HL-60 (cell line): ENCODE data around the gene GALNT17.

Experiments used
- DNase-seq, 2 experiments: peaks; one replicate each; pipeline ENCODE4 v3.0.0-alpha.2; 2010 to 2020; ENCODE audit warnings: low read depth in 1 of 2, low spot score in 1 of 2
- H3K27ac ChIP-seq: fragments of 250-450 bp; sonication (Bioruptor Pico); replicated peaks from 2 replicates; pipeline ENCODE4 v1.5.1; 2020; ENCODE audit warnings: mild to moderate bottlenecking, moderate library complexity
- H3K27me3 ChIP-seq: fragments of 250-450 bp; sonication (Bioruptor Pico); 2 replicates; pipeline ENCODE4 v1.5.1; 2021; ENCODE audit warnings: mild to moderate bottlenecking, moderate library complexity; ENCODE audit not compliant: insufficient read depth, poor library complexity, severe bottlenecking
- H3K4me3 ChIP-seq: replicated peaks from 2 replicates; pipeline ENCODE4 v1.5.1; 2011; ENCODE audit warnings: mild to moderate bottlenecking, control low read depth, low read length; ENCODE audit not compliant: insufficient read depth
- GABPA ChIP-seq: IDR thresholded peaks from 2 replicates; pipeline ENCODE4 v1.6.1; 2012; ENCODE audit warnings: low read depth
- POLR2AphosphoS5 ChIP-seq: IDR thresholded peaks from 2 replicates; pipeline ENCODE4 v1.6.1; 2012; ENCODE audit warnings: low read depth
- REST ChIP-seq: IDR thresholded peaks from 2 replicates; pipeline ENCODE4 v1.6.1; 2012; ENCODE audit warnings: low read depth; ENCODE audit not compliant: insufficient replicate concordance
- SPI1 ChIP-seq: IDR thresholded peaks from 2 replicates; pipeline ENCODE4 v1.6.1; 2012; ENCODE audit warnings: low read depth, mild to moderate bottlenecking, borderline replicate concordance
- TF ChIP-seq, protein P1 (sequence below): IDR thresholded peaks from one replicate; pipeline ENCODE4 v1.5.1; 2011; ENCODE audit warnings: low read length, control low read depth, inconsistent platforms; ENCODE audit not compliant: insufficient read depth

The GALNT17 gene

DNA sequence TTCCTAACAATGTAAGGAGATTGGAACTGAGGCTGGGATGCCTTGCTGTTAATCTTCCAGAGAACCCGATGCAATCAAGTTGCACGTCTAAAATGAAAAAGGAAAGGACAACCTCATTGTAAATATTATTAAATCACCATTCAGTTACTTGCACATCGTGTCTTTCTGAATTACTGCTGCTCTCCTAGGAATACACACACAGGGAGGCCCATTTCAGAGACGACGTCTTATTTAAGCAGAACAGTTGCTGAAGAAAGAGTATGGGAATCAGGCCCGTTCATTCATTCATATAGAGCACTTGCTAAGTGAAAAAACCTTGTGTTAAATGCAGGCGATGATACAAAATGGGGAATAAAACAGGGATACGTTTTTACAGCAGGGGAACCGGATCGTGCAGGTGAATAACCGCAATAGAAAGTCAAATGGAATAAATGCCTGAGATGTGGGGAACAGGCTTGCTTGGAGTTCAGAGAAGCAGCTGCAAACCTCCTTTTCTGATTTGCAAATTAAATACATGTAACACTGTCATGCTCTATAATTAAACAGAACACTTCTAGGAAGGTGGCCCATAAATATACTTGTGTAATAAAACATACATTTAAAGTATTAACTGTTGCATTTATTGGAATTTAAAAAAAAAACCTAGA is 409.9 kb downstream of the GALNT17 start:
- no peaks in the 10 kb centered on the region for H3K27me3 ChIP-seq
- H3K27ac ChIP-seq: no peak overlapping the region
- no peak overlapping the region for H3K4me3 ChIP-seq
- DNase-seq: no peak
- TF ChIP-seq, protein P1, sequence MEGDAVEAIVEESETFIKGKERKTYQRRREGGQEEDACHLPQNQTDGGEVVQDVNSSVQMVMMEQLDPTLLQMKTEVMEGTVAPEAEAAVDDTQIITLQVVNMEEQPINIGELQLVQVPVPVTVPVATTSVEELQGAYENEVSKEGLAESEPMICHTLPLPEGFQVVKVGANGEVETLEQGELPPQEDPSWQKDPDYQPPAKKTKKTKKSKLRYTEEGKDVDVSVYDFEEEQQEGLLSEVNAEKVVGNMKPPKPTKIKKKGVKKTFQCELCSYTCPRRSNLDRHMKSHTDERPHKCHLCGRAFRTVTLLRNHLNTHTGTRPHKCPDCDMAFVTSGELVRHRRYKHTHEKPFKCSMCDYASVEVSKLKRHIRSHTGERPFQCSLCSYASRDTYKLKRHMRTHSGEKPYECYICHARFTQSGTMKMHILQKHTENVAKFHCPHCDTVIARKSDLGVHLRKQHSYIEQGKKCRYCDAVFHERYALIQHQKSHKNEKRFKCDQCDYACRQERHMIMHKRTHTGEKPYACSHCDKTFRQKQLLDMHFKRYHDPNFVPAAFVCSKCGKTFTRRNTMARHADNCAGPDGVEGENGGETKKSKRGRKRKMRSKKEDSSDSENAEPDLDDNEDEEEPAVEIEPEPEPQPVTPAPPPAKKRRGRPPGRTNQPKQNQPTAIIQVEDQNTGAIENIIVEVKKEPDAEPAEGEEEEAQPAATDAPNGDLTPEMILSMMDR: no peak
- no peak for TF ChIP-seq REST
- TF ChIP-seq SPI1: no peak
- TF ChIP-seq GABPA: no peak
- TF ChIP-seq POLR2AphosphoS5: no peak

DNA sequence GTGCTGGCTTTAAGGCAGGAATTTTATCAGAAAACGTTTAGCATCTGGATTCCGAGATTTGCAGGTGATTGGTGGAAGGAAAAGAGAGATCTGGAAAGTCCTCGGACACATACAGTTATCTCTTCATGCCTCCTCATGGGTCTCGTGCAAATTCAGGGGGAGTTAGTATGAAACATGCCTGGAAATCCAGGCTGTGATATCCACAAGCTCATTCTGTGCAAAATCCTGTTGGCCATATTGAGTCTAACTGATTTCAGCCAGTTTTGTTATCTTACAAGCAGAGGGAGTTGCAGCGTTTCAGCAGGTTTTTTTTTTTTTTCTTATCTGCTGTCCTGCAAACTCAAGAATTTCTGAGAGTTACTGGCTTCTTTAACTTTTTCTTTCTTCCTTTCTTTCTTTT is 411.5 kb downstream of the GALNT17 start:
- H3K27ac ChIP-seq: no peak overlapping the region
- no peaks in the 10 kb centered on the region for H3K27me3 ChIP-seq
- DNase-seq: no peak
- TF ChIP-seq REST (no peak), POLR2AphosphoS5 (no peak), GABPA (no peak), SPI1 (no peak)
- TF ChIP-seq, protein P1: no peak
- H3K4me3 ChIP-seq: no peak overlapping the region

DNA sequence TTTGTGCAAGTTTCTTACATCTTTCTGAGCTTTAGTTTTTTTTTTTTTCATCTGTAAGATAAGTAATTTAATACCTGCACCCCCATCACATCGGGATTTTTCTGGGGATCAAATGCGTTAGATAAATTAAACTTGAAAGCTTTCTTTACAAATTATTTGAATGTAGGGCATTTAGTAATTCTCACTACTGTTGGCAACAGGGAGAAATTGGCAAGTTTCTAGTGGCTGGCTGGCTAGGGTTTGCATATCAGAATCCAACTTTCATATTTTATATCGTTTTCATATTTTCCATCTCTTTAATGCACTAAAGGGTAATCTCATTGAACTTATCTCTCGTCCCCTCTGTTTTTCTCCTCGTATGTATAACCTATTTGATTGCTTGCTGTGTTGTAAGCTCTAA is 412.9 kb downstream of the GALNT17 start:
- no peak for DNase-seq
- no peak overlapping the region for H3K27ac ChIP-seq
- no peaks in the 10 kb centered on the region for H3K27me3 ChIP-seq
- TF ChIP-seq REST (no peak), POLR2AphosphoS5 (no peak), GABPA (no peak), SPI1 (no peak)
- TF ChIP-seq, protein P1: no peak
- H3K4me3 ChIP-seq: no peak overlapping the region
